GM12878 (cell line): ENCODE data around the gene RENBP. TPM values are rescaled to one million over a fixed set of nuclear protein-coding genes. Genes with fewer than 3 reads are reported as not detected.

Experiments
- ATAC-seq: fragments of 200-7000 bp; cut with Tn5 transposase; 3 replicates; pipeline ENCODE4 v1.9.1; 2020; ENCODE audit warnings: mild to moderate bottlenecking, moderate library complexity
- BruUV-seq: library from RNA; stranded (reverse); fragments of 400-500 nt; replicated peaks from 2 replicates; lab custom pipeline; 2021; lab: Mats Ljungman, UMichigan
- CTCF ChIA-PET: fragments of 300-600 bp; sonication (Branson Sonifier 250); formaldehyde crosslinking; extraction: SDS; loops from one replicate; lab custom pipeline; 2021; ENCODE audit warnings: inconsistent platforms; lab: Yijun Ruan, JAX
- POLR2A ChIA-PET: fragments of 350-600 bp; formaldehyde crosslinking; extraction: SDS; loops from one replicate; lab custom pipeline; 2021; ENCODE audit warnings: inconsistent platforms; lab: Charles Lee
- RAD21 ChIA-PET: fragments of 300-600 bp; sonication (Branson Sonifier 250); formaldehyde crosslinking; loops from one replicate; lab custom pipeline; 2023; ENCODE audit warnings: antibody characterized with exemption; ENCODE audit not compliant: unreplicated experiment; lab: Charles Lee
- SMC1A ChIA-PET: fragments of 300-600 bp; sonication (Branson Sonifier 250); formaldehyde crosslinking; loops from one replicate; lab custom pipeline; 2023; ENCODE audit not compliant: unreplicated experiment, uncharacterized antibody; lab: Charles Lee
- DNase-seq: peaks from one replicate; pipeline ENCODE4 v3.0.0-alpha.2; 2011; ENCODE audit warnings: low read depth, low spot score
- FAIRE-seq: peaks from 3 replicates; lab custom pipeline; 2011; peaks lifted over from hg19 to GRCh38; lab: Jason Lieb, UNC
- H2AFZ ChIP-seq: 2 replicates; pipeline ENCODE4 v1.6.0; 2011; ENCODE audit warnings: low read depth, low read length, control low read depth; ENCODE audit not compliant: control insufficient read depth
- H3K27ac ChIP-seq: 2 replicates; pipeline ENCODE4 v1.5.1; 2011; ENCODE audit warnings: control low read depth; ENCODE audit not compliant: control insufficient read depth, insufficient read depth
- H3K27me3 ChIP-seq, 2 experiments: replicated peaks in 1 of 2; 2 replicates each; pipeline versions ENCODE4 v1.6.0 to v1.6.1; 2011; ENCODE audit warnings: low read length in 1 of 2; ENCODE audit not compliant: control insufficient read depth in 2 of 2, insufficient read depth in 2 of 2
- H3K36me3 ChIP-seq, 2 experiments: 2 replicates each; pipeline ENCODE4 v1.5.1; 2011; ENCODE audit warnings: low read length in 1 of 2; ENCODE audit not compliant: control insufficient read depth in 2 of 2, insufficient read depth in 2 of 2
- H3K4me1 ChIP-seq: 2 replicates; pipeline ENCODE4 v1.6.1; 2011; ENCODE audit warnings: mild to moderate bottlenecking, low read length, moderate library complexity, mixed read lengths; ENCODE audit not compliant: control insufficient read depth, insufficient read depth
- H3K4me2 ChIP-seq: 2 replicates; pipeline ENCODE4 v1.6.0; 2011; ENCODE audit warnings: control low read depth; ENCODE audit not compliant: control insufficient read depth, insufficient read depth
- H3K4me3 ChIP-seq: fragments of 200-600 bp; sonication (generic); 2 replicates; pipeline ENCODE4 v1.5.1; 2016
- H3K79me2 ChIP-seq: 2 replicates; pipeline ENCODE4 v1.6.0; 2011; ENCODE audit warnings: low read length; ENCODE audit not compliant: control insufficient read depth, insufficient read depth
- H3K9ac ChIP-seq: 2 replicates; pipeline ENCODE4 v1.8.0; 2011; ENCODE audit warnings: low read length, control low read depth, mixed read lengths; ENCODE audit not compliant: control insufficient read depth, insufficient read depth
- H3K9me3 ChIP-seq: replicated peaks from 3 replicates; pipeline ENCODE4 v1.5.1; 2011; ENCODE audit warnings: mild to moderate bottlenecking, low read length; ENCODE audit not compliant: control insufficient read depth, insufficient read depth
- H4K20me1 ChIP-seq: 2 replicates; pipeline ENCODE4 v1.6.0; 2011; ENCODE audit not compliant: control insufficient read depth, insufficient read depth
- ATF7 ChIP-seq: fragments of 450-650 bp; IDR thresholded peaks from 2 replicates; pipeline ENCODE4 v1.6.1; 2016; ENCODE audit warnings: low read depth, mild to moderate bottlenecking
- CBX3 ChIP-seq: fragments of 200-600 bp; sonication (generic); IDR thresholded peaks from 2 replicates; pipeline ENCODE4 v1.6.1; 2016; ENCODE audit warnings: low read depth, borderline replicate concordance
- EZH2 ChIP-seq: IDR thresholded peaks from 2 replicates; pipeline ENCODE4 v1.6.1; 2012; ENCODE audit warnings: low read depth, mild to moderate bottlenecking, control low read depth, inconsistent platforms, low read length, borderline replicate concordance; ENCODE audit not compliant: control insufficient read depth
- FOXK2 ChIP-seq: fragments of 450-650 bp; IDR thresholded peaks from 2 replicates; pipeline ENCODE4 v1.6.1; 2017; ENCODE audit warnings: mild to moderate bottlenecking, moderate library complexity
- IRF4 ChIP-seq: IDR thresholded peaks from 2 replicates; pipeline ENCODE4 v1.6.1; 2011; ENCODE audit warnings: low read depth, low read length
- MTA2 ChIP-seq: fragments of 450-650 bp; IDR thresholded peaks from 2 replicates; pipeline ENCODE4 v1.6.1; 2016; ENCODE audit warnings: low read depth, mild to moderate bottlenecking, moderate library complexity
- MYB ChIP-seq: fragments of 150-350 bp; IDR thresholded peaks from 2 replicates; pipeline ENCODE4 v1.6.1; 2014; ENCODE audit warnings: mild to moderate bottlenecking, low read depth, low read length, borderline replicate concordance
- NFYB ChIP-seq: IDR thresholded peaks from 2 replicates; pipeline ENCODE4 v1.6.1; 2011; ENCODE audit warnings: low read depth, mild to moderate bottlenecking, low read length, improper control_type of control experiment, moderate library complexity; ENCODE audit not compliant: insufficient read depth
- POLR2AphosphoS2 ChIP-seq: IDR thresholded peaks from 2 replicates; pipeline ENCODE4 v1.6.1; 2011; ENCODE audit warnings: low read depth, mild to moderate bottlenecking, low read length, improper control_type of control experiment, moderate library complexity
- RAD51 ChIP-seq: fragments of 450-650 bp; IDR thresholded peaks from 2 replicates; pipeline ENCODE4 v1.6.1; 2016; ENCODE audit warnings: moderate library complexity, mild to moderate bottlenecking, inconsistent platforms
- SRF ChIP-seq, 2 experiments: IDR thresholded peaks; 2 replicates each; pipeline ENCODE4 v1.6.1; 2011; ENCODE audit warnings: low read depth in 2 of 2, low read length in 2 of 2, mild to moderate bottlenecking in 1 of 2, moderate library complexity in 1 of 2
- ZBED1 ChIP-seq: IDR thresholded peaks from 2 replicates; pipeline ENCODE4 v1.6.1; 2016; ENCODE audit warnings: borderline replicate concordance
- ZNF217 ChIP-seq: fragments of 450-650 bp; IDR thresholded peaks from 2 replicates; pipeline ENCODE4 v1.6.1; 2017; ENCODE audit warnings: antibody characterized with exemption, mild to moderate bottlenecking
- WGBS: methylation state at CpG from one replicate; pipeline ENCODE4 v1.1.6; 2016; ENCODE audit warnings: low lambda C conversion rate; ENCODE audit not compliant: insufficient replicate concordance, insufficient coverage; ENCODE audit errors: missing lambda C conversion rate; 5-methylcytosine and 5-hydroxymethylcytosine counted together
- in situ Hi-C: fragments of 300-500 bp; cut with MboI; formaldehyde crosslinking; loops from 9 replicates; pipeline ENCODE4 v1.14.3; 2018; ENCODE audit warnings: mixed read lengths
- intact Hi-C: fragments of 100-400 bp; cut with micrococcal nuclease; formaldehyde crosslinking; loops from one replicate; pipeline ENCODE4 v1.14.2; 2022; ENCODE audit not compliant: unreplicated experiment
- polyA plus RNA-seq, 11 experiments: library from polyadenylated mRNA; depleted of rRNA in 4 of 11; unstranded in 6 of 11; stranded (reverse) in 5 of 11; fragments of >200 nt; fragmentation: Nextera tagmentation in 4 of 11; fragmentation: Illumina TruSeq in 1 of 11; extraction: Ambion mirVana in 4 of 11; extraction: Trizol in 1 of 11; gene quantifications; 1 replicate in 1 of 11; 2 replicates in 10 of 11; pipeline versions ENCODE4 v1.2.1 to v1.2.3, GENCODE V29; 2011 to 2016; ENCODE audit warnings: inconsistent platforms in 2 of 11, missing spikeins in 2 of 11, low read depth in 1 of 11
- total RNA-seq, 4 experiments: library from RNA; depleted of rRNA in 3 of 4; stranded (reverse); fragments of >200 nt in 3 of 4; fragmentation: Illumina TruSeq in 1 of 4; extraction: Trizol in 1 of 4; gene quantifications; 2 replicates each; pipeline versions ENCODE4 v1.2.1 to v1.2.3, GENCODE V29; 2013 to 2021
- TF ChIP-seq, protein P1 (sequence below): fragments of 450-650 bp; conservative IDR thresholded peaks from 2 replicates; pipeline ENCODE4 v1.6.1; 2017; ENCODE audit warnings: mild to moderate bottlenecking, moderate library complexity
- TF ChIP-seq, protein P2 (sequence below): fragments of 450-650 bp; IDR thresholded peaks from 2 replicates; pipeline ENCODE4 v1.6.1; 2017; ENCODE audit warnings: antibody characterized with exemption, mild to moderate bottlenecking, moderate library complexity
- TF ChIP-seq, protein P3 (sequence below): IDR thresholded peaks from 2 replicates; pipeline ENCODE4 v1.6.1; 2012; ENCODE audit warnings: low read depth, low read length, improper control_type of control experiment

The RENBP gene
- total and polyA plus RNA-seq, 10 of the 15 experiments (the other 5 are each of a cell fraction or from before 2014, with no cell fraction given), result 0.36 to 4.9 (median 1.8) TPM; not detected in 3

DNA sequence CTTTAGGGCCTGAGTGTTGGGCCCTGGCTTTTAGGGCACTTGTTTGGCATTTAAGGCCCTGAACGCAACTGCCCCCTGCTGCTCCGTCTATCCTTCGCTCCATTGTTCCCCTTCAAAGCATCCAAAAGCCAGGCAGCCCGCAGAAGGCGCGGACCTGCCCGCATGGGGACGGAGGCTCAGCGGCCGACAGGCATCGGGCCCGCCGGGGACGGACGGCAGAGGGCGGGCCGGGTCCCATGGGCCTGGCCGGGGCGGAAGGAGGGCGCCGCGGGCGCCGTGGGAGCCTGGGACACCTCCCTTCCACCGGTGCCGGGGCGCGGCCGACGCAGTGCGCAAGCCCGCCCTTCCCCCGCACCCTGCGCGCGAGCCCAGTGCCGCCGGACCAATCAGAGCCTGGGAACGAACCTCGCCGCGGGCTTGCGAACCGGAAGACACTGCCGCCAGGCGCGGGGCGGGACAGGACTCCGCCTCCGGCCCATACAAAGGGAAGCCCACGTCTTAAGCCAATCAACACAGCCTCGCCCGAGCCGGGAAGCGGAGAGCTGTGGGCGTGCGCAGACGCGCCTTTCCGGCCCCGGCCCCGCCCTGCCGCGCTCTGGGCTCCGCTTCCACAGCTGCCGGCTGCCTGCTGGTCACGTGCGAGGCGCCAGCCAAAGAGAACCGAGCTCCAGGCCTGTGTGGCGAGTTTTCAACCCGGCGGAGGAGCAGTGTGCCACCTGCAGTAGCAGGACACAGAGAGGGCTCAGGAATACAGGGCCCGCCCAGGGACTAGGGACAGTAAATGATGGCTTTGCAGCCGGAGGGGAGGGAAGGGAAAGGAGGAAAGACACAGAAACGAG lies 16.3 kb downstream of the RENBP start:
- WGBS, result 2% methylated on average over 71 of the region's 76 CpGs
- DNase-seq (peak; percentile 91), ATAC-seq (peak; percentile 78), FAIRE-seq (peak; percentile 95)
- H3K4me2 ChIP-seq, result peak overlapping the region; percentile 93
- RAD21 ChIA-PET, result interaction anchor here (1.0 to 6.2 kb wide), 4 partner anchors 17 to 134 kb away, joined by 3 to 48 read pairs (median 8); partner anchors contain the start of genes HCFC1, IDH3G and SSR4
- in situ Hi-C loops (loop anchor here (10.0 kb wide), 1 partner anchor 57 kb away; no protein-coding TSS in a partner anchor), intact Hi-C loops (loop anchor here (2.0 to 5.0 kb wide), 4 partner anchors 43 to 444 kb away; partner anchors contain the start of genes ABCD1, BCAP31, FLNA and HCFC1)
- CTCF ChIA-PET, result interaction anchor here (0.6 to 8.7 kb wide), 7 partner anchors 19 to 206 kb away, joined by 3 to 172 read pairs (median 4); partner anchors contain the start of genes PLXNB3 and RENBP
- BruUV-seq, result no TSS peak
- H3K4me3 ChIP-seq, result peak overlapping the region; percentile 74
- peak overlapping the region; percentile 98 for H3K27ac ChIP-seq
- H3K4me1 ChIP-seq, result peaks cover 9% of the 10 kb centered on the region; the same call in 1 of the 2 replicates
- H3K9ac ChIP-seq, result peak overlapping the region; percentile 97
- H3K79me2 ChIP-seq, result peaks cover 33% of the 10 kb centered on the region
- H3K36me3 ChIP-seq, result peaks cover 0 to 2% of the 10 kb centered on the region in 2 experiments; a peak in 3 of 4 replicates
- no peaks in the 10 kb centered on the region for H4K20me1 ChIP-seq
- H3K9me3 ChIP-seq, result no peaks in the 10 kb centered on the region; the same call in 2 of the 3 replicates
- SMC1A ChIA-PET, result interaction anchor here (0.6 to 5.5 kb wide), 3 partner anchors 19 to 74 kb away, joined by 3 to 61 read pairs (median 5); no protein-coding TSS in a partner anchor
- no peak overlapping the region for H2AFZ ChIP-seq
- POLR2A ChIA-PET, result interaction anchor here (0.5 to 5.8 kb wide), 9 partner anchors 9 to 201 kb away, joined by 3 to 68 read pairs (median 4); partner anchors contain the start of genes HCFC1, IDH3G, SSR4 and TMEM187
- no peaks in the 10 kb centered on the region for H3K27me3 ChIP-seq
- TF ChIP-seq MTA2, result no peak
- TF ChIP-seq POLR2AphosphoS2, result peak; percentile 29; the same call in 1 of the 2 replicates
- TF ChIP-seq, protein P1, sequence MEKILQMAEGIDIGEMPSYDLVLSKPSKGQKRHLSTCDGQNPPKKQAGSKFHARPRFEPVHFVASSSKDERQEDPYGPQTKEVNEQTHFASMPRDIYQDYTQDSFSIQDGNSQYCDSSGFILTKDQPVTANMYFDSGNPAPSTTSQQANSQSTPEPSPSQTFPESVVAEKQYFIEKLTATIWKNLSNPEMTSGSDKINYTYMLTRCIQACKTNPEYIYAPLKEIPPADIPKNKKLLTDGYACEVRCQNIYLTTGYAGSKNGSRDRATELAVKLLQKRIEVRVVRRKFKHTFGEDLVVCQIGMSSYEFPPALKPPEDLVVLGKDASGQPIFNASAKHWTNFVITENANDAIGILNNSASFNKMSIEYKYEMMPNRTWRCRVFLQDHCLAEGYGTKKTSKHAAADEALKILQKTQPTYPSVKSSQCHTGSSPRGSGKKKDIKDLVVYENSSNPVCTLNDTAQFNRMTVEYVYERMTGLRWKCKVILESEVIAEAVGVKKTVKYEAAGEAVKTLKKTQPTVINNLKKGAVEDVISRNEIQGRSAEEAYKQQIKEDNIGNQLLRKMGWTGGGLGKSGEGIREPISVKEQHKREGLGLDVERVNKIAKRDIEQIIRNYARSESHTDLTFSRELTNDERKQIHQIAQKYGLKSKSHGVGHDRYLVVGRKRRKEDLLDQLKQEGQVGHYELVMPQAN, result peak; percentile 49; the same call in 1 of the 2 replicates
- no peak for TF ChIP-seq EZH2
- no peak for TF ChIP-seq ZBED1
- TF ChIP-seq, protein P2, sequence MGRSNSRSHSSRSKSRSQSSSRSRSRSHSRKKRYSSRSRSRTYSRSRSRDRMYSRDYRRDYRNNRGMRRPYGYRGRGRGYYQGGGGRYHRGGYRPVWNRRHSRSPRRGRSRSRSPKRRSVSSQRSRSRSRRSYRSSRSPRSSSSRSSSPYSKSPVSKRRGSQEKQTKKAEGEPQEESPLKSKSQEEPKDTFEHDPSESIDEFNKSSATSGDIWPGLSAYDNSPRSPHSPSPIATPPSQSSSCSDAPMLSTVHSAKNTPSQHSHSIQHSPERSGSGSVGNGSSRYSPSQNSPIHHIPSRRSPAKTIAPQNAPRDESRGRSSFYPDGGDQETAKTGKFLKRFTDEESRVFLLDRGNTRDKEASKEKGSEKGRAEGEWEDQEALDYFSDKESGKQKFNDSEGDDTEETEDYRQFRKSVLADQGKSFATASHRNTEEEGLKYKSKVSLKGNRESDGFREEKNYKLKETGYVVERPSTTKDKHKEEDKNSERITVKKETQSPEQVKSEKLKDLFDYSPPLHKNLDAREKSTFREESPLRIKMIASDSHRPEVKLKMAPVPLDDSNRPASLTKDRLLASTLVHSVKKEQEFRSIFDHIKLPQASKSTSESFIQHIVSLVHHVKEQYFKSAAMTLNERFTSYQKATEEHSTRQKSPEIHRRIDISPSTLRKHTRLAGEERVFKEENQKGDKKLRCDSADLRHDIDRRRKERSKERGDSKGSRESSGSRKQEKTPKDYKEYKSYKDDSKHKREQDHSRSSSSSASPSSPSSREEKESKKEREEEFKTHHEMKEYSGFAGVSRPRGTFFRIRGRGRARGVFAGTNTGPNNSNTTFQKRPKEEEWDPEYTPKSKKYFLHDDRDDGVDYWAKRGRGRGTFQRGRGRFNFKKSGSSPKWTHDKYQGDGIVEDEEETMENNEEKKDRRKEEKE, result no peak
- TF ChIP-seq ATF7, result no peak
- no peak for TF ChIP-seq ZNF217
- peak; percentile 64; the same call in 1 of the 2 replicates for TF ChIP-seq NFYB
- TF ChIP-seq IRF4, result no peak
- no peak for TF ChIP-seq CBX3
- peak; percentile 79; the same call in 1 of the 2 replicates for TF ChIP-seq RAD51
- TF ChIP-seq SRF (IDR thresholded peaks at IDR 0.05; ENCODE audit: low read depth in 2 of 2, low read length in 2 of 2), result peak; percentile 52 to 53; a peak in 2 of 4 replicates
- no peak for TF ChIP-seq FOXK2
- TF ChIP-seq MYB, result no peak
- TF ChIP-seq, protein P3, sequence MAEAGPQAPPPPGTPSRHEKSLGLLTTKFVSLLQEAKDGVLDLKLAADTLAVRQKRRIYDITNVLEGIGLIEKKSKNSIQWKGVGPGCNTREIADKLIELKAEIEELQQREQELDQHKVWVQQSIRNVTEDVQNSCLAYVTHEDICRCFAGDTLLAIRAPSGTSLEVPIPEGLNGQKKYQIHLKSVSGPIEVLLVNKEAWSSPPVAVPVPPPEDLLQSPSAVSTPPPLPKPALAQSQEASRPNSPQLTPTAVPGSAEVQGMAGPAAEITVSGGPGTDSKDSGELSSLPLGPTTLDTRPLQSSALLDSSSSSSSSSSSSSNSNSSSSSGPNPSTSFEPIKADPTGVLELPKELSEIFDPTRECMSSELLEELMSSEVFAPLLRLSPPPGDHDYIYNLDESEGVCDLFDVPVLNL, result peak; percentile 61; the same call in 1 of the 2 replicates
